Measurements from ENCODE around the gene CNTRL. TPM values are rescaled to one million over a fixed set of nuclear protein-coding genes. Genes with fewer than 3 reads are reported as not detected.
A peak's percentile ranks its signal among the peaks of the same experiment; 100 is the strongest.
"Not testable (repeated sequence)": the region's sequence is repeated elsewhere in the genome, so short reads cannot be mapped to it uniquely, and the experiment has no call there.

The CNTRL gene
- polyA plus RNA-seq, 2 of the 4 experiments (the other 2 are of a cell fraction), result 5.1 to 15.0 TPM

DNA sequence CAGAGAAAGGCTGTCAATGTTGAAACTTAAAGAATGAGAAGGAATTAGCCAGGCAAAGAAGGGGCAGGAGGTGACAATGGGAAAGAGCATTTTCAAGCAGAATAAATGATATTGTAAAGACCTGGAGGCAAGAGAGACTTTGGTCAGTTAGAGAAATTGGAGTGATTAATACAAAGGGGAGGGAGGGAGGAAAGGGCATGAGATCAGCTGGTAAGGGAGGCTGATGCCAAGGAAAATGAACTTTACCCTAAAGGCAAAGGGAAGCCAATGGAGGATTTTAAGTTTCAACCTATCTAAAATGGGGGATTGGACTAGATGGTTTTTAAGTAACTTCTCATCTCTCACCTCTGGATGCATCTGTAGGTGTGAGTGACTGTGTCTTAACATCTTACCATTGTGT lies 48.0 kb upstream of the CNTRL start:
- POLR2A ChIA-PET, result no interaction called here
- peaks cover 41% of the 10 kb centered on the region for H3K4me1 ChIP-seq
- CTCF ChIA-PET, result no interaction called here
- FAIRE-seq (peak; percentile 56), ATAC-seq (peak; percentile 61 to 72; a peak in 5 of 6 replicates), DNase-seq (ENCODE audit: low read depth in 1 of 2, low spot score in 1 of 2) (no peak)
- H3K4me3 ChIP-seq, result no peak overlapping the region
- H3K9me3 ChIP-seq, result no peaks in the 10 kb centered on the region
- peak overlapping the region; percentile 72 for H3K4me2 ChIP-seq
- TF ChIP-seq RNF2 (IDR thresholded peaks at IDR 0.05; ENCODE audit: borderline replicate concordance, low read depth) (no peak), ZC3H11A (IDR thresholded peaks at IDR 0.05) (no peak), RFX5 (IDR thresholded peaks at IDR 0.05) (no peak), BHLHE40 (IDR thresholded peaks at IDR 0.05; ENCODE audit: low read depth, low read length) (no peak), MYC (IDR thresholded peaks at IDR 0.05; ENCODE audit: borderline replicate concordance, low read length) (no peak), CBX2 (IDR thresholded peaks at IDR 0.05; ENCODE audit: borderline replicate concordance, low read depth) (no peak), JUNB (IDR thresholded peaks at IDR 0.05) (no peak), TFCP2L1 (CRISPR knock-in tag; IDR thresholded peaks at IDR 0.05) (no peak), POLR2AphosphoS2 (conservative IDR thresholded peaks at IDR 0.05; ENCODE audit: low read length) (no peak), HDAC2 (IDR thresholded peaks at IDR 0.05) (no peak), KDM5A (IDR thresholded peaks at IDR 0.05) (no peak)
- TF ChIP-seq, protein P1, sequence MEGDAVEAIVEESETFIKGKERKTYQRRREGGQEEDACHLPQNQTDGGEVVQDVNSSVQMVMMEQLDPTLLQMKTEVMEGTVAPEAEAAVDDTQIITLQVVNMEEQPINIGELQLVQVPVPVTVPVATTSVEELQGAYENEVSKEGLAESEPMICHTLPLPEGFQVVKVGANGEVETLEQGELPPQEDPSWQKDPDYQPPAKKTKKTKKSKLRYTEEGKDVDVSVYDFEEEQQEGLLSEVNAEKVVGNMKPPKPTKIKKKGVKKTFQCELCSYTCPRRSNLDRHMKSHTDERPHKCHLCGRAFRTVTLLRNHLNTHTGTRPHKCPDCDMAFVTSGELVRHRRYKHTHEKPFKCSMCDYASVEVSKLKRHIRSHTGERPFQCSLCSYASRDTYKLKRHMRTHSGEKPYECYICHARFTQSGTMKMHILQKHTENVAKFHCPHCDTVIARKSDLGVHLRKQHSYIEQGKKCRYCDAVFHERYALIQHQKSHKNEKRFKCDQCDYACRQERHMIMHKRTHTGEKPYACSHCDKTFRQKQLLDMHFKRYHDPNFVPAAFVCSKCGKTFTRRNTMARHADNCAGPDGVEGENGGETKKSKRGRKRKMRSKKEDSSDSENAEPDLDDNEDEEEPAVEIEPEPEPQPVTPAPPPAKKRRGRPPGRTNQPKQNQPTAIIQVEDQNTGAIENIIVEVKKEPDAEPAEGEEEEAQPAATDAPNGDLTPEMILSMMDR (IDR thresholded peaks at IDR 0.05), result no peak
- TF ChIP-seq, protein P2, sequence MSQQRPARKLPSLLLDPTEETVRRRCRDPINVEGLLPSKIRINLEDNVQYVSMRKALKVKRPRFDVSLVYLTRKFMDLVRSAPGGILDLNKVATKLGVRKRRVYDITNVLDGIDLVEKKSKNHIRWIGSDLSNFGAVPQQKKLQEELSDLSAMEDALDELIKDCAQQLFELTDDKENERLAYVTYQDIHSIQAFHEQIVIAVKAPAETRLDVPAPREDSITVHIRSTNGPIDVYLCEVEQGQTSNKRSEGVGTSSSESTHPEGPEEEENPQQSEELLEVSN (IDR thresholded peaks at IDR 0.05; ENCODE audit: borderline replicate concordance, low read depth), result no peak
- TF ChIP-seq, protein P3, sequence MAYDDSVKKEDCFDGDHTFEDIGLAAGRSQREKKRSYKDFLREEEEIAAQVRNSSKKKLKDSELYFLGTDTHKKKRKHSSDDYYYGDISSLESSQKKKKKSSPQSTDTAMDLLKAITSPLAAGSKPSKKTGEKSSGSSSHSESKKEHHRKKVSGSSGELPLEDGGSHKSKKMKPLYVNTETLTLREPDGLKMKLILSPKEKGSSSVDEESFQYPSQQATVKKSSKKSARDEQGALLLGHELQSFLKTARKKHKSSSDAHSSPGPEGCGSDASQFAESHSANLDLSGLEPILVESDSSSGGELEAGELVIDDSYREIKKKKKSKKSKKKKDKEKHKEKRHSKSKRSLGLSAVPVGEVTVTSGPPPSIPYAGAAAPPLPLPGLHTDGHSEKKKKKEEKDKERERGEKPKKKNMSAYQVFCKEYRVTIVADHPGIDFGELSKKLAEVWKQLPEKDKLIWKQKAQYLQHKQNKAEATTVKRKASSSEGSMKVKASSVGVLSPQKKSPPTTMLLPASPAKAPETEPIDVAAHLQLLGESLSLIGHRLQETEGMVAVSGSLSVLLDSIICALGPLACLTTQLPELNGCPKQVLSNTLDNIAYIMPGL (CRISPR knock-in tag; IDR thresholded peaks at IDR 0.05; ENCODE audit: borderline replicate concordance), result no peak
- TF ChIP-seq, protein P4, sequence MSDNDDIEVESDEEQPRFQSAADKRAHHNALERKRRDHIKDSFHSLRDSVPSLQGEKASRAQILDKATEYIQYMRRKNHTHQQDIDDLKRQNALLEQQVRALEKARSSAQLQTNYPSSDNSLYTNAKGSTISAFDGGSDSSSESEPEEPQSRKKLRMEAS (IDR thresholded peaks at IDR 0.05), result no peak
- H3K27ac ChIP-seq, result peak overlapping the region; percentile 69 to 77

DNA sequence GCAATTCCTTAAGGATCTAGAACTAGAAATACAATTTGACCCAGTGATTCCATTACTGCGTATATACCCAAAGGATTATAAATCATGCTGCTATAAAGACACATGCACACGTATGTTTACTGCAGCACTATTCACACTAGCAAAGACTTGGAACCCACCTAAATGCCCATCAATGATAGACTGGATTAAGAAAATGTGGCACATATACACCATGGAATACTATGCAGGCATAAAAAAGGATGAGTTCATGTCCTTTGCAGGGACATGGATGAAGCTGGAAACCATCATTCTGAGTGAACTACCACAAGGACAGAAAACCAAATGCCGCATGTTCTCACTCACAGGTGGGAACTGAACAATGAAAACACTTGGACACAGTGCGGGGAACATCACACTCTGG lies 46.5 kb upstream of the CNTRL start:
- 75% methylated on average over 4 of the region's 4 CpGs for WGBS (ENCODE audit: missing lambda C conversion rate)
- POLR2A ChIA-PET, FAIRE-seq: not testable (repeated sequence)

DNA sequence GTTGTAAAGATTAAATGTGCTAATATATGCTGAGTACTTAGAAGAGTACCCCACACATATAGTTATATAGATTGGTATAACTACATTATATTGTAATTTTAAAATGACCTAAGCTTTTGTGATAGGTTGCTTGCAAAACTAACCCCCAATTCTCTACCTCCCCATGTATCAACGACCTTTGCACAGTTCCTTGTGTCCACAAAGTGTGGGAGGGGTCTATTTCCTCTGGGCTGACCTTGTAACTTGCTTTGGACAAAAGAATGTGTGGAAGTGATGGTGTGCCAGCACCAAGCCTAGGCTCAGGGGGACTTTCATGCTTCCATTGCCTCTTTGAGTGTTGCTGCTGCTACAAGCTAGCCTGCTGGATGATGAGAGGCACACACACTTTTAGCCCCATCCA lies 45.3 kb upstream of the CNTRL start:
- no peak for ATAC-seq
- 40% methylated on average over 1 of the region's 1 CpG for WGBS (ENCODE audit: missing lambda C conversion rate)

More for the DNA sequence above, 46.5 kb upstream of the CNTRL start:
- DNase-seq (ENCODE audit: low read depth in 1 of 2, low spot score in 1 of 2); ATAC-seq; H3K9me3 ChIP-seq; H3K27ac ChIP-seq; H3K4me3 ChIP-seq; H3K4me2 ChIP-seq: not testable (repeated sequence)
- H3K4me1 ChIP-seq, result peaks cover 34% of the 10 kb centered on the region
- CTCF ChIA-PET, result interaction anchor here (0.5 to 2.2 kb wide), 4 partner anchors 21 to 48 kb away, joined by 3 to 7 read pairs (median 6); no protein-coding TSS in a partner anchor

More for the DNA sequence above, 45.3 kb upstream of the CNTRL start:
- ChIA-PET POLR2A (interaction anchor here (0.6 kb wide), 1 partner anchor 92 kb away, joined by 4 read pairs; no protein-coding TSS in a partner anchor), CTCF (interaction anchor here (0.8 to 2.2 kb wide), 6 partner anchors 9 to 45 kb away, joined by 3 to 6 read pairs (median 4); no protein-coding TSS in a partner anchor)
- no peak for TF ChIP-seq MAZ (IDR thresholded peaks at IDR 0.05; ENCODE audit: borderline replicate concordance, low read depth, low read length)
- TF ChIP-seq EHF (CRISPR knock-in tag; IDR thresholded peaks at IDR 0.05), result no peak
- no peak for TF ChIP-seq KDM5A (IDR thresholded peaks at IDR 0.05)
- TF ChIP-seq ZC3H11A (IDR thresholded peaks at IDR 0.05), result no peak
- TF ChIP-seq NFE2L2 (conservative IDR thresholded peaks at IDR 0.05; ENCODE audit: low read length), result no peak
- no peak for TF ChIP-seq RCOR1 (IDR thresholded peaks at IDR 0.05; ENCODE audit: low read depth, low read length)
- TF ChIP-seq FOSB (CRISPR knock-in tag; IDR thresholded peaks at IDR 0.05), result no peak
- TF ChIP-seq CBX2 (IDR thresholded peaks at IDR 0.05; ENCODE audit: borderline replicate concordance, low read depth), result no peak
- TF ChIP-seq, protein P2 (IDR thresholded peaks at IDR 0.05; ENCODE audit: borderline replicate concordance, low read depth), result no peak
- TF ChIP-seq, protein P5, sequence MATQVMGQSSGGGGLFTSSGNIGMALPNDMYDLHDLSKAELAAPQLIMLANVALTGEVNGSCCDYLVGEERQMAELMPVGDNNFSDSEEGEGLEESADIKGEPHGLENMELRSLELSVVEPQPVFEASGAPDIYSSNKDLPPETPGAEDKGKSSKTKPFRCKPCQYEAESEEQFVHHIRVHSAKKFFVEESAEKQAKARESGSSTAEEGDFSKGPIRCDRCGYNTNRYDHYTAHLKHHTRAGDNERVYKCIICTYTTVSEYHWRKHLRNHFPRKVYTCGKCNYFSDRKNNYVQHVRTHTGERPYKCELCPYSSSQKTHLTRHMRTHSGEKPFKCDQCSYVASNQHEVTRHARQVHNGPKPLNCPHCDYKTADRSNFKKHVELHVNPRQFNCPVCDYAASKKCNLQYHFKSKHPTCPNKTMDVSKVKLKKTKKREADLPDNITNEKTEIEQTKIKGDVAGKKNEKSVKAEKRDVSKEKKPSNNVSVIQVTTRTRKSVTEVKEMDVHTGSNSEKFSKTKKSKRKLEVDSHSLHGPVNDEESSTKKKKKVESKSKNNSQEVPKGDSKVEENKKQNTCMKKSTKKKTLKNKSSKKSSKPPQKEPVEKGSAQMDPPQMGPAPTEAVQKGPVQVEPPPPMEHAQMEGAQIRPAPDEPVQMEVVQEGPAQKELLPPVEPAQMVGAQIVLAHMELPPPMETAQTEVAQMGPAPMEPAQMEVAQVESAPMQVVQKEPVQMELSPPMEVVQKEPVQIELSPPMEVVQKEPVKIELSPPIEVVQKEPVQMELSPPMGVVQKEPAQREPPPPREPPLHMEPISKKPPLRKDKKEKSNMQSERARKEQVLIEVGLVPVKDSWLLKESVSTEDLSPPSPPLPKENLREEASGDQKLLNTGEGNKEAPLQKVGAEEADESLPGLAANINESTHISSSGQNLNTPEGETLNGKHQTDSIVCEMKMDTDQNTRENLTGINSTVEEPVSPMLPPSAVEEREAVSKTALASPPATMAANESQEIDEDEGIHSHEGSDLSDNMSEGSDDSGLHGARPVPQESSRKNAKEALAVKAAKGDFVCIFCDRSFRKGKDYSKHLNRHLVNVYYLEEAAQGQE (IDR thresholded peaks at IDR 0.05), result no peak
- TF ChIP-seq RAD21 (conservative IDR thresholded peaks at IDR 0.05 in 1 of 2, IDR thresholded peaks at IDR 0.05 in 1 of 2), result no peak
- no peak for TF ChIP-seq NR3C1 (IDR thresholded peaks at IDR 0.05)
- H3K4me3 ChIP-seq, result no peak overlapping the region
- FAIRE-seq, result no peak
- DNase-seq (ENCODE audit: low read depth in 1 of 2, low spot score in 1 of 2), result no peak
- peak overlapping the region in 1 of 2 experiments; percentile 61; a peak in 1 of 6 replicates for H3K27ac ChIP-seq
- H3K4me2 ChIP-seq, result no peak overlapping the region
- H3K9me3 ChIP-seq, result no peaks in the 10 kb centered on the region
- peaks cover 27% of the 10 kb centered on the region for H3K4me1 ChIP-seq
